Endothelial cell of umbilical vein (primary cell): ENCODE data around the gene KLHL6. TPM values are rescaled to one million over a fixed set of nuclear protein-coding genes. Genes with fewer than 3 reads are reported as not detected.

ENCODE experiments used
- BruUV-seq: library from RNA; stranded (reverse); fragments of 400-500 nt; replicated peaks from 2 replicates; lab custom pipeline; 2021; lab: Mats Ljungman, UMichigan
- CTCF ChIA-PET: fragments of 300-600, 350-600 bp; sonication (Branson Sonifier 250); formaldehyde crosslinking; loops from one replicate; lab custom pipeline; 2021; ENCODE audit warnings: antibody characterized with exemption, inconsistent platforms; lab: Charles Lee
- POLR2A ChIA-PET: fragments of 300-600, 350-600 bp; sonication (Branson Sonifier 250); formaldehyde crosslinking; loops from one replicate; lab custom pipeline; 2021; ENCODE audit warnings: antibody characterized with exemption, inconsistent platforms; lab: Charles Lee
- DNase-seq: peaks from one replicate; pipeline ENCODE4 v3.0.0-alpha.2; 2011; ENCODE audit warnings: low read depth, low spot score
- FAIRE-seq: peaks from 2 replicates; lab custom pipeline; 2011; peaks lifted over from hg19 to GRCh38; lab: Jason Lieb, UNC
- H2AFZ ChIP-seq: 2 replicates; pipeline ENCODE4 v1.6.0; 2012; ENCODE audit warnings: low read depth, low read length, control low read depth, inconsistent platforms
- H3K27ac ChIP-seq: 2 replicates; pipeline ENCODE4 v1.5.1; 2011; ENCODE audit warnings: low read depth, mild to moderate bottlenecking, control low read depth, low read length, moderate library complexity; ENCODE audit not compliant: insufficient read depth
- H3K27me3 ChIP-seq, 2 experiments: 2 replicates each; pipeline versions ENCODE4 v1.6.0 to v1.6.1; 2011; ENCODE audit warnings: low read length in 2 of 2, mixed read lengths in 1 of 2; ENCODE audit not compliant: control insufficient read depth in 2 of 2, insufficient read depth in 2 of 2
- H3K36me3 ChIP-seq, 2 experiments: 2 replicates in 1 of 2; 3 replicates in 1 of 2; pipeline ENCODE4 v1.5.1; 2011; ENCODE audit warnings: low read length in 2 of 2, mild to moderate bottlenecking in 1 of 2, moderate library complexity in 1 of 2; ENCODE audit not compliant: control insufficient read depth in 2 of 2, insufficient read depth in 2 of 2; ENCODE audit errors: extremely low read depth in 1 of 2
- H3K4me1 ChIP-seq: 3 replicates; pipeline ENCODE4 v1.5.1; 2011; ENCODE audit warnings: mild to moderate bottlenecking, low read length; ENCODE audit not compliant: control insufficient read depth, insufficient read depth; ENCODE audit errors: extremely low read depth
- H3K4me2 ChIP-seq: 2 replicates; pipeline ENCODE4 v1.6.1; 2011; ENCODE audit warnings: low read length, control low read depth, mixed read lengths; ENCODE audit not compliant: insufficient read depth
- H3K4me3 ChIP-seq, 3 experiments: fragments of 200-600 bp in 1 of 3; sonication (generic), shearing (Covaris generic) in 1 of 3; replicated peaks in 1 of 3; 2 replicates each; pipeline ENCODE4 v1.5.1; 2011 to 2016; ENCODE audit warnings: control low read depth in 3 of 3, low read length in 3 of 3, mild to moderate bottlenecking in 2 of 3, inconsistent platforms in 1 of 3, low read depth in 1 of 3, moderate library complexity in 1 of 3; ENCODE audit not compliant: insufficient read depth in 1 of 3
- H3K79me2 ChIP-seq: 2 replicates; pipeline ENCODE4 v1.6.0; 2012; ENCODE audit warnings: low read length, inconsistent platforms; ENCODE audit not compliant: control insufficient read depth, insufficient read depth
- H3K9ac ChIP-seq: replicated peaks from 2 replicates; pipeline ENCODE3; 2011; ENCODE audit warnings: low read length, control low read depth; ENCODE audit not compliant: insufficient read depth; ENCODE audit errors: extremely low read depth
- H3K9me1 ChIP-seq: replicated peaks from 3 replicates; pipeline ENCODE4 v1.6.0; 2011; ENCODE audit warnings: mild to moderate bottlenecking, low read length; ENCODE audit not compliant: control insufficient read depth, insufficient read depth; ENCODE audit errors: extremely low read depth
- H3K9me3 ChIP-seq: replicated peaks from 2 replicates; pipeline ENCODE4 v1.5.1; 2012; ENCODE audit warnings: low read length, inconsistent platforms; ENCODE audit not compliant: control insufficient read depth, insufficient read depth
- H4K20me1 ChIP-seq: replicated peaks from 2 replicates; pipeline ENCODE3; 2011; ENCODE audit warnings: mild to moderate bottlenecking, low read length; ENCODE audit not compliant: control insufficient read depth, insufficient read depth; ENCODE audit errors: extremely low read depth
- EZH2 ChIP-seq: IDR thresholded peaks from 2 replicates; pipeline ENCODE4 v1.6.1; 2012; ENCODE audit warnings: borderline replicate concordance, low read depth, mild to moderate bottlenecking, moderate library complexity, low read length, inconsistent platforms; ENCODE audit not compliant: severe bottlenecking
- FOS ChIP-seq: IDR thresholded peaks from 2 replicates; pipeline ENCODE4 v1.6.1; 2011; ENCODE audit warnings: mild to moderate bottlenecking, low read length, moderate library complexity, borderline replicate concordance; ENCODE audit not compliant: insufficient read depth
- JUN ChIP-seq: IDR thresholded peaks from 2 replicates; pipeline ENCODE4 v1.6.1; 2011; ENCODE audit warnings: borderline replicate concordance, low read depth; ENCODE audit not compliant: insufficient read length, insufficient read depth
- MYC ChIP-seq: IDR thresholded peaks from one replicate; pipeline ENCODE4 v1.6.1; 2011; ENCODE audit warnings: mild to moderate bottlenecking, low read depth, low read length
- POLR2A ChIP-seq: IDR thresholded peaks from 2 replicates; pipeline ENCODE4 v1.6.1; 2012; ENCODE audit warnings: low read depth, mild to moderate bottlenecking, control low read depth, low read length
- POLR2AphosphoS5 ChIP-seq: IDR thresholded peaks from 2 replicates; pipeline ENCODE4 v1.6.1; 2012; ENCODE audit warnings: low read depth, mild to moderate bottlenecking, control low read depth, low read length, moderate library complexity; ENCODE audit not compliant: insufficient read depth
- dilution Hi-C: fragments of 300-500 bp; cut with MboI; formaldehyde crosslinking; loops from one replicate; pipeline ENCODE4 v1.15.0; 2019; ENCODE audit warnings: low sequenced_read_pairs; ENCODE audit not compliant: extremely low pct_ligation_motif_present
- intact Hi-C: fragments of 100-400 bp; cut with micrococcal nuclease; formaldehyde crosslinking; loops from one replicate; pipeline ENCODE4 v1.10.0; 2022
- polyA plus RNA-seq, 4 experiments: library from polyadenylated mRNA; depleted of rRNA in 3 of 4; stranded (reverse) in 3 of 4; unstranded in 1 of 4; fragments of >200 nt; gene quantifications; 2 replicates each; pipeline versions ENCODE4 v1.2.1 to v1.2.3, GENCODE V29; 2011 to 2012; ENCODE audit warnings: missing spikeins in 1 of 4
- total RNA-seq: library from RNA; stranded (reverse); gene quantifications from 2 replicates; pipeline ENCODE4 v1.2.3, GENCODE V29; 2021
- TF ChIP-seq, protein P1 (sequence below), 2 donors: IDR thresholded peaks; 1 replicate in 1 of 2; 2 replicates in 1 of 2; pipeline ENCODE4 v1.5.1; 2011; ENCODE audit warnings: low read length in 2 of 2, mild to moderate bottlenecking in 2 of 2, moderate library complexity in 2 of 2, control low read depth in 1 of 2, inconsistent platforms in 1 of 2, low read depth in 1 of 2; ENCODE audit not compliant: insufficient read depth in 1 of 2; ENCODE audit errors: extremely low read depth in 1 of 2
- TF ChIP-seq, protein P2 (sequence below): IDR thresholded peaks from 2 replicates; pipeline ENCODE4 v1.6.1; 2011; ENCODE audit not compliant: insufficient read depth, insufficient read length

KLHL6 gene
- total and polyA plus RNA-seq, 2 donors (not counting 3 experiments of a cell fraction or from before 2014, with no cell fraction given), result 5.7 to 12.6 TPM

DNA sequence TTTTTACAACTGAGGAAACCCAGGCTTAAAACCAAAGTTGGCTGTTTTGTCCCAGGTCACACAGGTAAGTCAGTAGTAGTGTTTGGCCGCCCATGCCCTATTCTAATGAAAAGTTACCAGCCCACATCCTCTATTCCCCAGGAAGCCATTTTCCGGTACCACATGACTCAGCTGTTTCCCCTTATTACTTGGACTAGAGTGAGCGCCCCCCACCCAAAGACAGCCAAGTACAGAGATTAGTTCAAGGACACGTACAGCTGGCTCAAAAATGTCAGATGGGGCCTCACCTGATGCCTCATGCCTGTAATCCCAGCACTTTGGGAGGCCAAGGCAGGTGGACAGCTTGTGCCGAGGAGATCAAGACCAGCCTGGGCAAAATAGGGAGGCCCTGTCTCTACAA is 8.5 kb upstream of the KLHL6 start:
- Histone ChIP-seq H2AFZ (peak overlapping the region; percentile 29), H3K4me2 (peak overlapping the region; percentile 44), H3K9me1 (no peaks in the 10 kb centered on the region), H3K27ac (peak overlapping the region; percentile 38), H3K27me3 (no peaks in the 10 kb centered on the region), H3K4me3 (no peak overlapping the region), H3K79me2 (no peaks in the 10 kb centered on the region), H3K9me3 (no peaks in the 10 kb centered on the region), H4K20me1 (no peaks in the 10 kb centered on the region), H3K9ac (no peak overlapping the region), H3K36me3 (no peaks in the 10 kb centered on the region), H3K4me1 (peaks cover 20% of the 10 kb centered on the region)
- TF ChIP-seq, protein P1, sequence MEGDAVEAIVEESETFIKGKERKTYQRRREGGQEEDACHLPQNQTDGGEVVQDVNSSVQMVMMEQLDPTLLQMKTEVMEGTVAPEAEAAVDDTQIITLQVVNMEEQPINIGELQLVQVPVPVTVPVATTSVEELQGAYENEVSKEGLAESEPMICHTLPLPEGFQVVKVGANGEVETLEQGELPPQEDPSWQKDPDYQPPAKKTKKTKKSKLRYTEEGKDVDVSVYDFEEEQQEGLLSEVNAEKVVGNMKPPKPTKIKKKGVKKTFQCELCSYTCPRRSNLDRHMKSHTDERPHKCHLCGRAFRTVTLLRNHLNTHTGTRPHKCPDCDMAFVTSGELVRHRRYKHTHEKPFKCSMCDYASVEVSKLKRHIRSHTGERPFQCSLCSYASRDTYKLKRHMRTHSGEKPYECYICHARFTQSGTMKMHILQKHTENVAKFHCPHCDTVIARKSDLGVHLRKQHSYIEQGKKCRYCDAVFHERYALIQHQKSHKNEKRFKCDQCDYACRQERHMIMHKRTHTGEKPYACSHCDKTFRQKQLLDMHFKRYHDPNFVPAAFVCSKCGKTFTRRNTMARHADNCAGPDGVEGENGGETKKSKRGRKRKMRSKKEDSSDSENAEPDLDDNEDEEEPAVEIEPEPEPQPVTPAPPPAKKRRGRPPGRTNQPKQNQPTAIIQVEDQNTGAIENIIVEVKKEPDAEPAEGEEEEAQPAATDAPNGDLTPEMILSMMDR (IDR thresholded peaks at IDR 0.05; ENCODE audit: extremely low read depth in 1 of 2, insufficient read depth in 1 of 2, low read depth in 1 of 2, low read length in 2 of 2), result no peak
- TF ChIP-seq FOS (no peak), POLR2A (no peak), POLR2AphosphoS5 (no peak), EZH2 (no peak)
- ChIA-PET POLR2A (no interaction called here), CTCF (interaction anchor here (1.5 kb wide), 1 partner anchor 84 kb away, joined by 4 read pairs; no protein-coding TSS in a partner anchor)
- peak; percentile 17 for DNase-seq
- no TSS peak for BruUV-seq
- intact Hi-C loops (no loop called here), dilution Hi-C loops (no loop called here)
- peak; percentile 56 for FAIRE-seq

DNA sequence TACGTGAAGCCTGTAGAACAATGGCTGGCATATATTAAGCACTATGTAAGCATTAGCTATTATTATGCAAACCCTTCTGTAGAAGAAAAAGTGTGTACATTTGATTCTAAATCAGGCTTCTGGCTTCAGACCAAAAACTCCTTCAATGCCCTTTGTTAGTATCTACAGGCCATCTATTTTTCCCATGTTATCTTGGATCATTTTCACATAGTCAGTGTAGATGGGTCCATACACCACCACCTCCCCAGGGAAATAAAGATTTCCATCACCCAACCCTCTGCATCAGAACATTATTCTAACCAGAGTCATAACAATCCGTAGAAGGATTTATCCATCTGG is 8.0 kb upstream of the KLHL6 start:
- no peaks in the 10 kb centered on the region for H3K9me1 ChIP-seq
- H3K36me3 ChIP-seq, result no peaks in the 10 kb centered on the region
- no peaks in the 10 kb centered on the region for H3K79me2 ChIP-seq
- peak overlapping the region; percentile 44 for H3K4me2 ChIP-seq
- BruUV-seq, result no TSS peak
- H3K27ac ChIP-seq, result peak overlapping the region; percentile 38
- no peaks in the 10 kb centered on the region for H3K27me3 ChIP-seq
- peak; percentile 68 for DNase-seq
- ChIA-PET CTCF (interaction anchor here (1.8 kb wide), 1 partner anchor 84 kb away, joined by 6 read pairs; no protein-coding TSS in a partner anchor), POLR2A (no interaction called here)
- no peak for FAIRE-seq
- H3K4me1 ChIP-seq, result peaks cover 20% of the 10 kb centered on the region
- H3K9ac ChIP-seq, result no peak overlapping the region
- intact Hi-C loops, result loop anchor here (1.0 to 2.0 kb wide), 5 partner anchors 8 to 171 kb away; partner anchors contain the start of gene KLHL6
- TF ChIP-seq POLR2AphosphoS5, result no peak
- TF ChIP-seq EZH2, result no peak
- TF ChIP-seq, protein P2, sequence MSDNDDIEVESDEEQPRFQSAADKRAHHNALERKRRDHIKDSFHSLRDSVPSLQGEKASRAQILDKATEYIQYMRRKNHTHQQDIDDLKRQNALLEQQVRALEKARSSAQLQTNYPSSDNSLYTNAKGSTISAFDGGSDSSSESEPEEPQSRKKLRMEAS, result no peak
- no peak for TF ChIP-seq FOS
- TF ChIP-seq JUN, result no peak
- TF ChIP-seq, protein P1 (IDR thresholded peaks at IDR 0.05; ENCODE audit: extremely low read depth in 1 of 2, insufficient read depth in 1 of 2, low read depth in 1 of 2, low read length in 2 of 2), result no peak
- TF ChIP-seq MYC, result no peak
- dilution Hi-C loops, result no loop called here
- no peak overlapping the region for H2AFZ ChIP-seq
- H3K9me3 ChIP-seq, result no peaks in the 10 kb centered on the region
- no peaks in the 10 kb centered on the region for H4K20me1 ChIP-seq
- no peak overlapping the region for H3K4me3 ChIP-seq
